ENCODE data around the gene FRMPD3. TPM values are rescaled to one million over a fixed set of nuclear protein-coding genes. Genes with fewer than 3 reads are reported as not detected.

Gene FRMPD3
- total RNA-seq, 4 donors from 2014 or later = 0.06 to 0.19 TPM; not detected in 2

GRCh38 chrX:107482046-107482445 is 32.6 kb downstream of the FRMPD3 start:
- Histone ChIP-seq H3K4me3 (no peak overlapping the region), H3K9me3 (no peaks in the 10 kb centered on the region), H3K27ac (replicated peaks in 1 of 4) (no peak overlapping the region), H3K4me1 (no peaks in the 10 kb centered on the region), H3K27me3 (no peaks in the 10 kb centered on the region), H3K36me3 (no peaks in the 10 kb centered on the region)
- no peak for TF ChIP-seq POLR2A (IDR thresholded peaks at IDR 0.05; ENCODE audit: low read depth)
- TF ChIP-seq CTCF (IDR thresholded peaks at IDR 0.05) = no peak
- no peak for TF ChIP-seq POLR2AphosphoS5 (IDR thresholded peaks at IDR 0.05)
- no peak for TF ChIP-seq EP300 (IDR thresholded peaks at IDR 0.05)
- intact Hi-C loops (cut with DNase I) = no loop called here
- DNase-seq (ENCODE audit: extremely low spot score) = no peak
- 40% methylated on average over 3 of the region's 3 CpGs for WGBS

GRCh38 chrX:107484002-107484726 is 34.7 kb downstream of the FRMPD3 start:
- H3K4me3 ChIP-seq = no peak overlapping the region
- no peaks in the 10 kb centered on the region for H3K9me3 ChIP-seq
- no peak for TF ChIP-seq EP300 (IDR thresholded peaks at IDR 0.05)
- TF ChIP-seq POLR2AphosphoS5 (IDR thresholded peaks at IDR 0.05) = no peak
- TF ChIP-seq CTCF (IDR thresholded peaks at IDR 0.05) = no peak
- TF ChIP-seq POLR2A (IDR thresholded peaks at IDR 0.05; ENCODE audit: low read depth) = no peak
- intact Hi-C loops (cut with DNase I) = no loop called here
- no peaks in the 10 kb centered on the region for H3K27me3 ChIP-seq
- H3K27ac ChIP-seq (replicated peaks in 1 of 4) = no peak overlapping the region
- DNase-seq (ENCODE audit: extremely low spot score) = no peak
- WGBS = 49% methylated on average over 6 of the region's 8 CpGs
- no peaks in the 10 kb centered on the region for H3K4me1 ChIP-seq
- no peaks in the 10 kb centered on the region for H3K36me3 ChIP-seq

GRCh38 chrX:107485013-107485412 is 35.6 kb downstream of the FRMPD3 start:
- intact Hi-C loops (cut with DNase I) = no loop called here
- WGBS = 51% methylated on average over 6 of the region's 6 CpGs

GRCh38 chrX:107493141-107493540 is 43.7 kb downstream of the FRMPD3 start:
- H3K9me3 ChIP-seq = no peaks in the 10 kb centered on the region
- intact Hi-C loops (cut with DNase I) = no loop called here
- DNase-seq (ENCODE audit: extremely low spot score) = no peak
- H3K27me3 ChIP-seq = peaks cover 0 to 9% (median 0%) of the 10 kb centered on the region in 4 donors
- no peaks in the 10 kb centered on the region for H3K4me1 ChIP-seq
- WGBS = 79% methylated on average over 2 of the region's 2 CpGs
- H3K27ac ChIP-seq (replicated peaks in 1 of 4) = no peak overlapping the region
- no peak for TF ChIP-seq EP300 (IDR thresholded peaks at IDR 0.05)
- TF ChIP-seq CTCF (IDR thresholded peaks at IDR 0.05) = no peak
- H3K36me3 ChIP-seq = no peaks in the 10 kb centered on the region
- H3K4me3 ChIP-seq = no peak overlapping the region

More at GRCh38 chrX:107485013-107485412, 35.6 kb downstream of the FRMPD3 start:
- no peak for TF ChIP-seq CTCF (IDR thresholded peaks at IDR 0.05)
- no peak for TF ChIP-seq POLR2A (IDR thresholded peaks at IDR 0.05; ENCODE audit: low read depth)
- no peak for TF ChIP-seq POLR2AphosphoS5 (IDR thresholded peaks at IDR 0.05)
- no peak for TF ChIP-seq EP300 (IDR thresholded peaks at IDR 0.05)
- H3K9me3 ChIP-seq = no peaks in the 10 kb centered on the region
- no peak overlapping the region for H3K27ac ChIP-seq (replicated peaks in 1 of 4)
- no peak for DNase-seq (ENCODE audit: extremely low spot score)
- H3K4me1 ChIP-seq = no peaks in the 10 kb centered on the region
- no peaks in the 10 kb centered on the region for H3K27me3 ChIP-seq
- H3K36me3 ChIP-seq = no peaks in the 10 kb centered on the region
- H3K4me3 ChIP-seq = no peak overlapping the region

GRCh38 chrX:107496786-107497185 is 47.3 kb downstream of the FRMPD3 start:
- TF ChIP-seq POLR2AphosphoS5 (IDR thresholded peaks at IDR 0.05) (no peak), CTCF (IDR thresholded peaks at IDR 0.05) (no peak), POLR2A (IDR thresholded peaks at IDR 0.05; ENCODE audit: low read depth) (no peak), EP300 (IDR thresholded peaks at IDR 0.05) (no peak)
- Histone ChIP-seq H3K27me3 (peaks cover 0 to 9% (median 0%) of the 10 kb centered on the region in 4 donors), H3K9me3 (no peaks in the 10 kb centered on the region), H3K27ac (replicated peaks in 1 of 4) (no peak overlapping the region), H3K4me3 (no peak overlapping the region), H3K36me3 (no peaks in the 10 kb centered on the region), H3K4me1 (no peaks in the 10 kb centered on the region)
- intact Hi-C loops (cut with DNase I) = no loop called here
- WGBS = 72% methylated on average over 3 of the region's 3 CpGs
- DNase-seq (ENCODE audit: extremely low spot score) = no peak

All from esophagus muscularis mucosa (tissue), 4 donors.